ENCODE data around the gene PIWIL1.

PIWIL1 gene

GRCh38 chr12:130421896-130422295 lies 84.2 kb downstream of the PIWIL1 start:
- no peak overlapping the region for H3K4me3 ChIP-seq (ENCODE audit: low read depth, low read length)
- DNase-seq (ENCODE audit: low read depth) = no peak
- TF ChIP-seq CTCF (IDR thresholded peaks at IDR 0.05; ENCODE audit: low read depth, low read length, missing control alignments) = no peak

Data from GM12864 (cell line).